NCI-H2227 (cell line): Measurements from ENCODE around the gene MAGI2.

Experiments
- DNase-seq: peaks from one replicate; lab custom pipeline; 2025; ENCODE audit not compliant: unreplicated experiment; lab: John Stamatoyannopoulos, UW

MAGI2 gene

DNA sequence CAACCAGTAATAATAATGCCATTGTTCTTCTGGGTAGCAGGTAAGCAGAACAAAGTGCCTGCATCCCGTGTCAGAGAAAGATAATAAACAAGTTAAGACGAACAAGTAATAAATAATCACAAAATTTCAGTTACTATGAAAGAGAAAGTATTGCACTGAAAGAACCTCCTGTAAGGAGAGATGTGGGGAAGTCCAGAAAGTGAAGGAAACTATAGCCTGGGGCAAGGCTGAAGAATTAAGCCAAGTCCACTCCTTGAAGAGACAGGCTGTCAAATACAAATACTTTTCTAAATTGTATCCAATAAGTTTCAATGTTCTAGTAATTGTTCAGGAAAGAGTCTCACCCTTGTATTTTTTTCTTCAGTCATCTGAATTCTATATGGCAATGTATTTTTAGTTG, 611.4 kb downstream of the MAGI2 start:
- DNase-seq, result no peak

DNA sequence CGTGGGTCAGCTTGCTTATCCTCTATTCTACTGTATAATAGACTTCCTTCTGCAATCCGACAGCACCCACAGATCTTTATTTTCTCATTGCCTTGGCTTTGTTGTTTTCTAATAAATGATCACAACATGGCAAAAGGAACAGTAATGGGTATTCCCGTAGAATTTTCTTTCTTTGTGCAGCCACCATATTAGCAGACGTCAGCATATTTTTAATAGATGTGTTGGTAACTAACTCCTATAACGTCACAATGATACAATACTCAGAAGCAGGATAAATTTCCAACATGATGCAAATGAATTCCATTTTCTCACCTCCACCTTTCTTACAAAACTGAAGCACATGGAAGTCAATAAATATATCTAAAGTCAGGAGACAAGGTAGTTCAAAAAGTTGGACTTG, 617.6 kb downstream of the MAGI2 start:
- DNase-seq, result no peak

DNA sequence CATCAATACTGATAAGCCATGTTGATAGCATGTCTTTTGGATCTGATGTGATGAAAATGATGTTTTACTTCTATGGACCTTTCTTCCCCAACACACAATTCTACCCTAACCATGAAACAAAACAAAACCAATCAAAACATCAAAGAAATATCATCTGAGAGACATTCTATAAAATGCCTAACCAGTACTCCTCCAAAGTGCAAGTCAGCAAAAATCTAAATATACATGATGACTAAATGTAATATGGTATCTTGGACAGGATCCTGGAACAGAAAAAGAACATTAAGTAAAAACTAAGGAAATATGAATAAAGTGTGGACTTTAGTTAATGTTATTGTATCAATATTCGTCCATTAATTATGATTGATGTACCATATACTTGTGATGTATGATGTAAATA, 625.1 kb downstream of the MAGI2 start:
- DNase-seq, result no peak

DNA sequence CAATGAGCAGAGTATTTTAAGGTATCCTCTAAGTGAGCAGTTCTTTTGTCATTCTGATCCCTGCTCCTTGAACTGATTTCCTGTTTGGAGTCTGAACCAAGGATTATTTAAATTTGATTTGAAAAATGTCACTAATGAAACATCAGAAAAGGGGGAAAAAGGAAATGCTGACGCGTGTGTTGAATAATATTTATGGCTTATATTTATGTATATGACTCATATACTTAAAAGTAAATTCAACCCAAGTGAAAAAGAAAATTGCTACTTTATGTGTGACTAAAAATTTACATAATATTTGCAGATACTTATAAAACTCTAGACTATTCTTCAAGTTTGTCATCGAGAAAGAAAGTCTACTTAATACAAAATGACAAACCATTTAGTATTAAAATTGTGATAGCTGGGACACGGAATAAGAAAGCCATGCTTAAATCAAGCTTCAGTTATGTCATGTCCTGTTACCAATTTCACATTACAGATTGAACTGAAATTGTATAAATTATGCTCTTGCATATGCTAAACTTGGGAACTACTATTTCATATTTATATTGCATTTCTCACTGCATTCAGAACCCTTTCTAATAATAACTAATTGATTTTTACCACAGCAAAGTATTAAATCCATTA, 649.9 kb downstream of the MAGI2 start:
- no peak for DNase-seq

DNA sequence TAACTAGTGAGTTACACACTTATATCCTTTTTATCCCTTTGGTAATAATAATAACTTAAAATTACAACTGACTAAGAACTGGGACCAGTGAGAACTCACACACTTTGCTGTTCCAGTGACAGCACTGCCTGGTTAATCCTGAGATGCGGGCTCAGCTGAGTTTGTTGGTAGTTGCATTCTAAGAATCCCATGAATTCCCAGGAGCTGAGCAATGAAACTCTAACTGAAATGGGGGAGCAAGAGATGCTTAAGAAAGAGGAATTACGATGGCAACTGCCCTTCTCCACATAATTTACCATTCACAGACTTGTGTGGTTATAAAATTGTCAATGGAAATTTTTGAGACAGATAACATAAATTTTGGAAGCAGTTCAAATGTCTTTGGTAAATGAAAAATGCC, 659.4 kb downstream of the MAGI2 start:
- DNase-seq, result no peak

DNA sequence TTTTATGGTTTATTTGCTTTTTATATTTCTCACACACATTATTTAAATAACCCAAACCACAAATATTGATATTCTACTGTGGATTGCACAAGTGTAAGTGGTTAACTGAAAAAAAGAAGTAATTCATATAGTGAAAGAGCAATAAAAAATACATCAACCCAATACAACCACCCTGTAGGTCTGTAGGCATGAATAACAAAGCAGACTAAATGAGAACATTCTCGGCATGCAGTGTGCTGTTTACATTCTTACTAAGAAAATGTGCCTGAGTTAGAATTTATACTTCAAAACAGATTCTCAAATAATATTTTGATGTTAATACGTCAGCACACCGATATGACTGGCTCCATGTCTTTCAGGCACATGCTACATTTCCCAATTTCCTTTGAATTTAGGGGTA, 660.8 kb downstream of the MAGI2 start:
- no peak for DNase-seq

DNA sequence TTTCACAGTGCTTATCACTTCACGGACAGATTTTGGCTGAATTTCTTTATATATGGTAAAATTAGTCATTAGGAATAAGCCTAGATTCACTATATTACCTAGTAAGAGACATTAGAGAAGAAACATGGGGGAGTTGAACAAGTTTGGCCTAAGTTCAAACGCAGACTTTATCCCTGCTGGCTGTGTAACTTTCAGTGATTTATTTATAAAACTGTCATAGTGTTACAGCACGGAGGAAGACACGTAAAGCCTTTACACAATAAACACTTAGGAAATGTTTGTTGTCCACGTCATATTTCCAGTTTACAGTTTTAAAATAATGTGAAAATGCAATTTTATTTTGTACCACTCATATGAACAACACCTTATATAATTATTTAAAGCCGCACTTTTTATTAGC, 661.5 kb downstream of the MAGI2 start:
- no peak for DNase-seq

DNA sequence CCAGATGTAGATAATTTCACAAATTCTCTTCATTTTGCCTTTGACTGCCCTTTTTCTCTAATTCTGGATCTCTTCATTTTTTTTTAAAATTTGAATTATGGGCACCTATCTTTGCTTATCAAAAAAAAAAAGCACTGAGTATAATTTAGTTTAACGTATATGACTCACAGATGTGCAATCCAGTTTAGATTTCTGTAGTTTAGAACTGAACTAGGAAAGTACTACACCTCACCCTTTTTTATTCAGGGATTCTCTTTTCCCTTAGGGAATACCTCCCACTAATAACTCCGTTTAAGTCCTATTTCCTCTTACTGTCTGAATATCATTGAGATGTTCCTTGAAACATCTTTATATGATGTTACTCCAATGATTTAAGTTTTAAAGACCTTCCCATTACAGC, 665.0 kb downstream of the MAGI2 start:
- no peak for DNase-seq

DNA sequence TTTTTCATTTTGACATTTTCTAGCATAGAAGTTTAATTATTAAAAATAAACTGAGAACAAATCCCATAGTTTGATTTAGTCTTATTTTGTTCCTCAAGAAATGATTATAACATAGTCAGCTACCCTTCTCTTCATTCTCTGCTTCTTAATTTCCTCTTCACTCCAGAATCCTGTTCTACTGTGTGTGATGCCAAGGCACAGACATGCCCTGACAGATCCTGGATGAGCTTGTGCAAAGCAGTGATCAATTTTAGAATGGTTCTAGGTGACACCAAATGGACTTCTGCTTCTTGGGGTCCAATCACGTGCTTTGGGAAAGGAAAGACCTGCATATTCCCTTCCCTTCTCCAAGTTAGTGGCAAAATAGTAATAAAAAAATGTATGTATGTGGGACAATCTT, 665.6 kb downstream of the MAGI2 start:
- DNase-seq, result no peak

DNA sequence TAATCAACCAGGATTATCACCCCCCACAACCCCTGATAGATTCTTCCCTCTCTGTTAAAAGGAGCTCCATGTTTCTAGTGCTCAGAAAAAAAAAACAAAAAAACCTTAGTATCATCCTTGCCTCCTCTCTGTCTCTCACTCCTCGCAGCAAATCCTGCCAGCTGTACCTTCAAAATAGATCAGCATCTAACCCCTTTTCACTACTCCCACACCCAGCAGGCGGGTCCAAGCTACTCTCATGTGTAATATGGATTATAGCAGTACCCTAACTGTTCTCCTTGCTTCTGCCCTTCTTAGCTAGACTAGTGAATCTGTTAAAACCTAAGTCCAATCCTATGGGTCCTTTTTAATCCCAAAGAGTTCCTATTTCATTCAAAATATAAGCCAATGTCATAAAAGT, 667.4 kb downstream of the MAGI2 start:
- DNase-seq, result no peak

DNA sequence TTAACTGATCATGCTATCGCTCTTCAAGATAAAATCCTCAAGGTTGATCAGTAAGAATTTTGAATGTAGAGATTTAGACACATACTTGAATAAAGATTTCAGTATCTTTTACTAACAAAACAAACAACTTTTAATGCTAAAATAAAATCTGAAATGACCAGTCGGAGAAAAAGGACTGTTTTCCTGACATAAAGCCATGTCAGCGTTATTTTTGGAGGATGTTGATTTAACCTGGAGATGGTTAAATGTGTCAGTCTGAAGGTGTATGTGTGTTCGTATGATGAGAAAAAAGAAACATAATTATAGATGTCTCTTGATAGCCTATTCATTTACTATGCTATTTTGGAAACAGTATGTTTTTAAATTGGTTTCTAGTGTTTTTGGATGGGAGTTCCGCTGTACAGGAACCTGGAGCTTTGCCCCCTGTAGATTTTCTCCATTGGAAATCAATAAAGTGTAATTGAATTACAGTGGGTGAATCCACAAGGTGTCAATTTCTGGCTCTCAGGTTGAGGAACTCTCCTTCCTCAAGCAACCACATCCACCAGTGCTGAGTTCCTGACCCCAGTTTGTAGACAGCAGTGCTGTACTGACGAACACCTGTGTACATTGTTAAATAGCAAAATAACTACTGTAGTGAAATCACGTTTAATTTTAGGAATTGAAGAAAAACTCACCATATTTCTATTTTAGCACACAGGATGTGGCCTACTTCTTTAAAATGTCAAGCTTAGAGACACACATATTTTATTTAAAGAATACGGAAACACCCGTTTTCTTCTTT, 670.1 kb downstream of the MAGI2 start:
- peak; percentile 20 for DNase-seq

DNA sequence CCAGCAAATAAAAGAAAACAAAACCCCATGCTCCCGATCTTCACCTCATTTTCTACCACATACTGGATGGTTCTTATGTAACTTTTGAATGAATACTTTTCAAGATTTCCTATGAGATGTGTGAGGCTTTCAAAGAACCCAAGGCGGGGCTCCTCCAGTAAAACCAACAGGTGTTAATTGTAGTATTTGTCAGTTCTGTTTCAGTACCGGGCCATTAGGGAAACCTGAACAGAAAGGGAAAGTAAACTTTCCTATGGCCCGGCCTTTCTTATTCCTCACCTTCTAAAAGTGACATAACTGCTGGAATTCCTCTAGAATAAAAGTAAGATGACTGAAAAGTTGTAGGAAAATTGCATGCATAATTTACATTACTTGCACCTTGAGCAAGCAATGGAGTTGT, 672.9 kb downstream of the MAGI2 start:
- no peak for DNase-seq

DNA sequence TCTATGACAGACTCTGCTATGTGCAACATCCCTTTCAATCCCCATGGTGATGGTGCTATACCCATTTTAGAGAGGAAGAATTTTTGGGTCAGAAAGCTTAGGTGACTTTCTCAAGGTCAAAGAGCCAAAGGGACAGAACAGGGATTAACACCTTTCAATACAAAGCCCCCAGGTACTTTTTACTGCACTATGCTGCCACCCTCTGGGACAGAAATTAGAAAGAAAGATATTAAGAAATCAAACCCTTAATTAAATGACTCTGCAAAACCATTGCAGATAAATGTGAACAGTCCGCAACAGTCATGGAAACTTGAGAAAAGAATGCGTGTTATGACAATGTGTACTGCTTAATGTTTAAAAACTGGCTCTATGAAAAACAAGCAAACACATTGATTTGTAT, 673.7 kb downstream of the MAGI2 start:
- no peak for DNase-seq

DNA sequence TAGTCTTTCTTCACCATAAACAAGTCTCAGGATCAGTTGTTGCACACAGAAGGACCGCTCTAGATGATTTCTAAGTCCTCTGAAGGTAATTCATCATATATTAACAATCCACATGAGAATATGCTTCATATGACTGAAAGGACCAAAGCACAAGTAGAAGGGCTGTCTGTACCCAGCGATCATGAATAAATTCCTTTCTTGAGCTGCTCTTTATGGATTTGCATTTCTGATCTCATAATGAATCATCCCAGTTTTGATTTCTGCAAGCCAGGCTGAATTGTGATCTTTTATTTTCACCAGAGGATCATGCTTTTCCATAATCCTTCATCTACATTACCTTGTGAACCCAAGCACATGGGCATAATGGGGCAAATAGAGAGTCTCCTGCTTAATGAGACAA, 675.6 kb downstream of the MAGI2 start:
- DNase-seq, result no peak

DNA sequence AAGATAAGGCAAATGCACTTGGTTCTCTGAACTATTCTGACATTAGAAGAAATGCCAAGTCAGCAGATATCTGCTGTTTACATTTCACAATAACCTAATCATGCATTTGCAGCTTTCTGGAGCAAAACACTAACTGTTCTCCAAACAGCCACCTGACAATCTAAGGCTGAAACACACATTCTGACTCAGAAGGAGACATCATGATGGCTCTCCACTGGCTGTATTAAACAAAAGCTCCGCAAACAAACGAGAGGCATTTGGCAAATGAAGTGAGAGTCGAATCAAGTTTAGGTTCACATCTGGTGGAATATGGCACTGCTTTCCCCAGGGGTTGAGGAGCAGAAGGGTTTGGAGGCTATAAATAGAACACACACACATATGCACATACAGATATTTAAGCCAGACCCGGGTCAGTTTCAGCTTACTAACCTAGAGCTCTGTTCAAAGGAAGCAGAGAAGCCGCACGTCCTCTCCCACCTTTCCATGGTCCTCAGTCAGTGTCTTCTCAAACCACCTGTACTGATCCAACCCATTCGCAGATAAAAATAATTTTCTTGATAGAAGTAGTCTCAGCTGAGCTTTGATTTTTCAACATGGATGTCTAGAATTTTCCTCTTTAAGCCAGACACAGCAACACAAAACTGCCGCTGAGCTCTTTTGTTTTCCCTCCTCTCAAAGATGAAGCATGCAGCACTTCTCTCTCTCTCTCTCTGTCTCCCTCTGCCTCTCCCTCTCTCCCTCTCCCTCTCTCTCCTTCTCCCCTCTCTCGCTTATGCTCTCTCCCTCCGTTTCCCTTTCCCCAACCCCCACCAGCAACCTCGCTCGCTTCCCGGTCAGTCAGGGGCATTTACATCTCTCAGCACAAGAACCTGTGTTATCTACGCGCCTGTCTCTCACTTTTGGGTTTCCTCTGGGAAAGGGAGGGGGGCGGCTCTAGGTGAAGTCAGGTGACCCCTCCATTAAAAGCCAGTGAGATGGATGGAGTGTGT, 682.8 kb downstream of the MAGI2 start:
- DNase-seq, result peak; percentile 46

DNA sequence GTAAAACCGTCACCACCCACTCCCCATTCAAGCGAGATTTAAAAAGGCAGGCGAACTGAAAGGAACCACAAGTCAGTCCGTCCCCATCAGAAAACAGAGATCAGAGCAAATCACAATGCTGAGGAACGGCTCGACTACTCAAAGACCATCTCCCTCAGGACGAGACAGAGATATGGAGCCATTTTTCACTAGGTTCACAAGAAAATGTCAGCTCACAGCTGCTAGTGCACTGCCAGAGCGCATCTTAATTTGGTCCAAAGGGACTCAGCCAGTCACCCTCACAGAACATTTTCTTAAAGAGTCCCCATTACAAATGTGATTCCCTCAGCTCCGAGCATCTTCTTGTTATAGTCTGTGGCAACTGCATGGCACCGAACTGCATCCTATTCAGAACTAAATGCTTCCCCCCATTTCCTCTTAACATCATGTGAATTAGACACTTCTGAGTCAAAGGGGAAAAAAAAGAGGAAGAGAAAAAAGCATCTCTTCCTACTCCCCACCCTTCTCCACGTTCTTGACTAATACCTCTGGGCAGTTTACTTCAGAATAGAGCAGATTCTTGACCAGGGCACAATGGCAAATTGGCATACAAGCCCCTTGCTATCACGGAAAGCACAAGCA, 683.9 kb downstream of the MAGI2 start:
- DNase-seq, result peak; percentile 41

DNA sequence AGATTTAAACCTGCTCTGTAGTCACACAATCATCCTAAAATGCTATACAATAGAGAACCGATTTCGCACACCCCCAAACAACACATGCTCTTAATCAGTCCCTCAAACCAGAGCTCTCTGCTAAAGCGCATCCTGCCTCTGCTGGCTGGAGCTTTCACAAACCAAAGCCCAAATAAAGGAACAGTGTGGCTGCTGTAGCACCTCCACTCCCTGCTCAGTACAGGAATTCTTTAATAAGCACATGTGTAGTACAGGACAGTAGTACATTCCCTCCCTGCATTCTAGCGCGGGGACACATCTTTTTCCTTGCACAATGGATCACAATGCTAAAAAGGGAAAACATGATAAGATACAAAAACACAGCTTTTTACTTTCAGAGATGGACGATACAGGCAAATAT, 684.6 kb downstream of the MAGI2 start:
- peak; percentile 26 for DNase-seq

DNA sequence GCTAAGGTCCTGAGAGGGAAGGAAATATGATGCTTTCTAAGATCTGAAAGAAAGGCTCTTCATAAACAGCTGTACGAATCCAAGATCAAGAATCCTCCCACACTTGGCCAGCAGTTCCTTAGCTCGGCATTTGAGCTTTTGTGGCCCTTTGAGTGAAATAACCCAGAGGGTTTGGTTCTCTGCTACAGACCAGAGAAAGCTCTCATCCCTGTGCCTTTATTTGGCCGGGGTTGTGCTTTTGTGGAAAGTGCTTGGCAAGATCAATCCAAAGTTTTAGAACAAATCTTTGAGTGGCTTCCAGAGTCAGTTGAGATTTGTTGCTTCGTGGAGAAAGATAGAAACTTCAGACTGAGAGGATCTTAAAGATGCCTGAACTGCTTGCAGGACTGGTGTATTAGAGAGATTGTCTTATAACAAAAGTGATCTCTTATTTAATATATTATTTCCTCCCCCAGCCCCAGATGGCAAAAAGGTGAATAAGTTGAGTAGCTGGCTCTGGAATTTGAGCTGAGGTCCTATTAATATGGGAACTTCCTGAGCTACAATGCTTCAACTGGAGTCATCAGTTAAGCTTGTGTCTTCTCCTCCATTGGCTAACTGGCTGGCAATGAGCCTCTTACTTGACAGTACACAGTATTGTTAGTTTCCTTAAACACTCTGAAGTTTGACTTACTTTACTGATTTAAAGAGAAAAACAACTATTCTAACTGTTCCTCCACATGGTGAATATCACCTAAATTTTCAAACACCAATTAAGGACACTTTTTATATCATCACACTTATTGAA, 687.3 kb downstream of the MAGI2 start:
- no peak for DNase-seq

DNA sequence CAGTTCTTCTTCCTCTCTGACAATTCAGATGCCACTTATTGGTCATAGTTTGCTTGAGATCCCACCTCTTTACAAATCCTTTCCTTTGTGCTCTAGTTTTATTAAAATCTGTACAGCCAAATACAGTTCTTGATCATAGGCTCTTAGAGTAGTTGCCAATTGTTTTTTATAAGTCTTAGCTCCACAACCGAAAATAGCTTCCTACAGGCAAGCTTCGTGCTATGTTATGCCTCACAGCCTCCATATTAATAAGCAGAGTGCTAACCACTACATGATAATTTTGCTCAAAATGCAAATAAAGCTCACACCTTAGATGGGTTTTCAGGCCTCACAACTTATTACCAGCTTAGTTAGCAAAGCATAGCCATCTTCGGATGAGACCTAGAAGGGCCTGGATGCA, 688.9 kb downstream of the MAGI2 start:
- DNase-seq, result no peak

DNA sequence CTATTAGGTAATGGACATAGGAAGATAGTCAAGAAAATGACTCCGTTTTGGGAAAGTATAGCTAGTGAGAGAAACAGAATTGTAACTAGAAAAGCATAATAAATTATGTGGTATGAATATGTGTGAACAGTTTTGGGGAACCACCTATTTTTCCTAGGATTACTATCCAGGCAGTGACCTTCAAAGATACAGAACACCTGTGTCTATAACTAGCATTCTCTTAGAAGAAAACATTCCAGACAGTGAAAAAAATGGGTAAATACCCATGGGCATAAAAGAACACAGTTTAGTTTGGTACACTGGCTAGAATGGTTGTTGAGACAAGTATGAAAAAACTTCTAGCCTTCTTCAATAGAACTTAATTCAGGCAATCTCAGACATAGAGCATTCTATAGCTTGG, 690.8 kb downstream of the MAGI2 start:
- DNase-seq, result no peak
